Pancreas (tissue), 10 donors: ENCODE results near the gene REM2. TPM values are rescaled to one million over a fixed set of nuclear protein-coding genes. Genes with fewer than 3 reads are reported as not detected.
"Not testable (repeated sequence)": the region's sequence is repeated elsewhere in the genome, so short reads cannot be mapped to it uniquely, and the experiment has no call there.

Source experiments
- ATAC-seq, 4 donors: fragments of 200-7000 bp; cut with Tn5 transposase; one replicate each; pipeline versions ENCODE4 v1.8.0 to v1.9.1; 2020; ENCODE audit warnings: mild to moderate bottlenecking in 4 of 4, moderate library complexity in 4 of 4
- DNase-seq, 6 donors: peaks; one replicate each; pipeline ENCODE4 v3.0.0-alpha.2; 2020
- FAIRE-seq: peaks from 2 replicates; lab custom pipeline; 2012; peaks lifted over from hg19 to GRCh38; lab: Jason Lieb, UNC
- H3K27ac ChIP-seq, 4 donors: fragments of 200-600 bp; sonication (generic); 1 replicate in 3 of 4; 2 replicates in 1 of 4; pipeline versions ENCODE4 v1.5.0 to v1.8.0; 2020
- H3K27me3 ChIP-seq, 4 donors: fragments of 200-600 bp; one replicate each; pipeline ENCODE4 v1.8.0; 2021
- H3K36me3 ChIP-seq, 3 donors: fragments of 200-600 bp; sonication (generic) in 1 of 3; one replicate each; pipeline versions ENCODE4 v1.5.0 to v1.8.0; 2020 to 2021
- H3K4me1 ChIP-seq, 3 donors: fragments of 200-600 bp; one replicate each; pipeline ENCODE4 v1.8.0; 2021
- H3K4me3 ChIP-seq, 4 donors: fragments of 200-600 bp; sonication (generic) in 2 of 4; one replicate each; pipeline versions ENCODE4 v1.5.0 to v1.8.0; 2020 to 2021
- H3K9me3 ChIP-seq, 4 donors: fragments of 200-600 bp; one replicate each; pipeline ENCODE4 v1.8.0; 2021
- CTCF ChIP-seq, 4 donors: fragments of 200-600 bp; sonication (generic) in 3 of 4; IDR thresholded peaks; one replicate each; pipeline versions ENCODE4 v1.5.0 to v1.8.0; 2021; ENCODE audit warnings: antibody characterized with exemption in 4 of 4
- WGBS, 2 donors: extraction: QIAGEN DNeasy Blood & Tissue Kit; methylation state at CpG; one replicate each; pipeline ENCODE4 v1.1.7; 2013; 5-methylcytosine and 5-hydroxymethylcytosine counted together
- intact Hi-C, 3 donors: fragments of 100-400 bp; cut with DNase I; formaldehyde crosslinking; loops; one replicate each; pipeline versions ENCODE4 v1.11.1 to v1.14.2; 2022
- polyA plus RNA-seq, 2 donors: library from polyadenylated mRNA; stranded (reverse); fragments of 200-250 nt; gene quantifications; one replicate each; pipeline ENCODE4 v1.2.3, GENCODE V29; 2013
- total RNA-seq, 6 donors: library from RNA; stranded (reverse); fragmentation: NEBNext Ultra II Directional in 4 of 6; extraction: Animal tissue kit (Norgen Biotek cat#: 25700) in 4 of 6; gene quantifications; one replicate each; pipeline versions ENCODE4 v1.2.1 to v1.2.4, GENCODE V29; 2021 to 2023
- donor health status: healthy with polysubstance abuse.
- donor health status: DM: no; HTN: no; CAD: no; lungs with moderate emphysema.
- donor health status: DM: no; HTN: no; CAD: no.
- donor health status: control.
- donor health status: control.
- donor health status: Bipolar disorder and iron deficiency.
- donor health status: DM: yes; HTN: yes; CAD: no.
- donor health status: DM: no; HTN: no; CAD: no.
- donor health status: DM: no; HTN: no; CAD: no.
- donor health status: DM: yes; HTN: yes; CAD: no.

The REM2 gene
- total and polyA plus RNA-seq, 8 donors, result 0.16 to 2.5 (median 0.38) TPM; not detected in 1

- peaks cover 12 to 14% (median 14%) of the 10 kb centered on the region in 3 donors for H3K4me1 ChIP-seq
- H3K4me3 ChIP-seq, result peak overlapping the region in 3 of 4 donors; percentile 9 to 50 (median 37)
- ATAC-seq, result peak; percentile 74 to 90 (median 86)
- H3K27ac ChIP-seq, result peak overlapping the region; percentile 53 to 85 (median 69)
- intact Hi-C loops, result loop anchor here in 2 of 3 donors (10.0 kb wide), 2 partner anchors 198 to 298 kb away; no protein-coding TSS in a partner anchor
- H3K9me3 ChIP-seq, result no peaks in the 10 kb centered on the region
- FAIRE-seq, result no peak
- WGBS, 2 donors, result 1% methylated on average over 19 to 20 of the region's 20 CpGs
- no peaks in the 10 kb centered on the region for H3K27me3 ChIP-seq
- H3K36me3 ChIP-seq, result no peaks in the 10 kb centered on the region
- TF ChIP-seq CTCF (IDR thresholded peaks at IDR 0.05), result peak; percentile 90 to 96 (median 91)
- peak; percentile 79 to 99 (median 92) for DNase-seq
Observed at GRCh38 chr14:22852940-22853767, 29.9 kb upstream of the REM2 start.

DNA sequence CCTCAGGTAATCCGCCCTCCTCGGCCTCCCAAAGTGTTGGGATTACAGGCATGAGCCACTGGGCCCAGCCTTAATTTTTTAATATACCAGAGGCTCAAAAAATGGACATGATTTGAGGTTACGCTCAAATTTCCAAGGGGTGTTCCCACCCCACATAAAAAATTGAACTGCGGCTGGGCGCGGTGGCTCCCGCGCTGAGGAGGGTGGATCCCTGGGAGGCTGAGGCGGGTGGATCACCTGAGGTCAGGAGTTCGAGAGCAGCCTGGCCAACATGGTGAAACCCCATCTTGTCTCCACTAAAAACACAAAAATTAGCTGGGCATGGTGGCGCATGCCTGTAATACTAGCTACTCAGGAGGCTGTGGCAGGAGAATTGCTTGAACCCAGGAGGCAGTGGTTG, 28.7 kb upstream of the REM2 start:
- not testable (repeated sequence) for FAIRE-seq, ATAC-seq, H3K27ac ChIP-seq, H3K36me3 ChIP-seq, H3K9me3 ChIP-seq, H3K4me3 ChIP-seq, H3K27me3 ChIP-seq, DNase-seq
- intact Hi-C loops, result loop anchor here in 2 of 3 donors (10.0 kb wide), 2 partner anchors 199 to 299 kb away; no protein-coding TSS in a partner anchor
- peaks cover 12 to 14% (median 14%) of the 10 kb centered on the region in 3 donors for H3K4me1 ChIP-seq
- 94 to 96% methylated on average over 11 of the region's 11 CpGs for WGBS, 2 donors

DNA sequence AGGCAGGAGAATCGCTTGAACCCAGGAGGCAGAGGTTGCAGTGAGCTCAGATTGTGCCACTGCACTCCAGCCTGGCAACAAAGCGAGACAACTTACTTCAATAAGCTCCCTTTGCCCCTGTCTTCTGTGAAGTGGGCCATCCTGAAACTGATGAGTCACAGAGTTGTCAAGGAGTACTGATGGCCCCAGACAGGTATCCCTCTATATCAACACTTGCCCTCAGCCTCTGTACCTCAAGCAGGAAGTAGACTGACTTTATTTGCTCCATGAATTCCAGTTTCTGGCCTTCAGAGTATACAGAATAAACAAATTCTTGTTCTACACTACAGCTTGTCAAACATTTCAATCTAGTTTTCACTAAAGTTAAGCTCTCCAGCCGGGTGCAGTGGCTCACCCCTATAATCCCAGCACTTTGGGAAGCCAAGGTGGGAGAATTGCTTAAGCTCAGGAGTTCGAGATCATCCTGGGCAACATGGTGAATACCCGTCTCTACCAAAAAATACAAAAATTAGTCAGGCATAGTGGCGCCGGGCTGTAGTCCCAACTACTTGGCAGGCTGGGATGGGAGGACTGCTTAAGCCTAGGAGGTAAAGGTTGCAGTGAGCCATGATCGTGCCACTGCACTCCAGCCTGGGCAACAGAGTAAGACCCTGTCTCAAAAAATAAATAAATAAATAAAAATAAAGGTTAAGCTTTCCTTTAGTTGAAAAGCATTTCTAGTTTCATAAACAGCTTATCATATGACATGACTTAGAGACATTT, 27.9 kb upstream of the REM2 start:
- no peaks in the 10 kb centered on the region for H3K9me3 ChIP-seq
- H3K4me1 ChIP-seq, result peaks cover 12 to 14% (median 14%) of the 10 kb centered on the region in 3 donors
- H3K4me3 ChIP-seq, result no peak overlapping the region
- DNase-seq, result no peak
- no peak overlapping the region for H3K27ac ChIP-seq
- intact Hi-C loops, result loop anchor here in 2 of 3 donors (5.0 to 10.0 kb wide), 3 partner anchors 33 to 300 kb away; no protein-coding TSS in a partner anchor
- H3K36me3 ChIP-seq, result no peaks in the 10 kb centered on the region
- no peak for TF ChIP-seq CTCF (IDR thresholded peaks at IDR 0.05)
- no peak for FAIRE-seq
- no peaks in the 10 kb centered on the region for H3K27me3 ChIP-seq
- WGBS, 2 donors, result 80 to 90% methylated on average over 8 of the region's 8 CpGs
- ATAC-seq, result no peak

DNA sequence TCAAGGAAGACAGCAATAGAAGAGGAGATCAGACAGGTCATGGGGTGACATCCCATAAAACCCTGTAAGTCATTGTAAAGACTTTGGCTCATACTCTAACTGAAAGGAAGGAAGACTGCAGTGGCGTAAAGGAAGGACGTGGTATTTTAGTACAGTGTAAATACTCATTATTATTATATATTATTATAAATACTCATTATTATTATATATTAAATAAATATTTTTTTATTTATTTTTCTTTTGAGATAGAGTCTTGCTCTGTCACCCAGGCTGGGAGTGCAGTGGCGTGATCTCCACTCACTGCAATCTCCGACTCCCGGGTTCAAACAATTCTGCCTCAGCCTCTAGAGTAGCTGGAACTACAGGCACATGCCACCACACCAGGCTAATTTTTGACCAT, 26.6 kb upstream of the REM2 start:
- no peak for ATAC-seq
- intact Hi-C loops, result loop anchor here in 2 of 3 donors (5.0 to 10.0 kb wide), 3 partner anchors 34 to 302 kb away; no protein-coding TSS in a partner anchor
- 92 to 93% methylated on average over 5 of the region's 5 CpGs for WGBS, 2 donors
- TF ChIP-seq CTCF (IDR thresholded peaks at IDR 0.05), result no peak
- peaks cover 3 to 9% (median 4%) of the 10 kb centered on the region in 3 donors for H3K4me1 ChIP-seq
- H3K36me3 ChIP-seq, result no peaks in the 10 kb centered on the region
- no peak overlapping the region for H3K27ac ChIP-seq
- FAIRE-seq, result no peak
- H3K4me3 ChIP-seq, result no peak overlapping the region
- H3K9me3 ChIP-seq, result no peaks in the 10 kb centered on the region
- no peak for DNase-seq
- H3K27me3 ChIP-seq, result no peaks in the 10 kb centered on the region

DNA sequence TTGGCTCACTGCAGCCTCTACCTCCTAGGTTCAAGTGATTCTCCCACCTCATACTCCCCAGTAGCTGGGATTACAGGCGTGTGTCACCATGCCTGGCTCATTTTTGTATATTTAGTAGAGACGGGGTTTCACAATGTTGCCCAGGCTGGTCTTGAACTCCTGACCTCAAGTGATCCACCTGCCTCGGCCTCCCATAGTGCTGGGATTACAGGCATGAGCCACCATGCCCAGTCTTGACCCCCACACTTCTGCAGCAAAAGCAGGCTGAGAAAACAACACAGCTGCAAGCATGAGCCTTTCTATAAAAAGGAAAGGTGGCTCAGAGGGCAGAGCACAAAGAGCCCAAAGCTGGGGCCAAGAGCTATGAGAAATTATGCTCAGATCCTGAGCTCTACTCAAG, 22.6 kb upstream of the REM2 start:
- DNase-seq, ATAC-seq, H3K27ac ChIP-seq, FAIRE-seq, H3K36me3 ChIP-seq, H3K4me1 ChIP-seq, intact Hi-C loops, H3K4me3 ChIP-seq, H3K27me3 ChIP-seq, H3K9me3 ChIP-seq: not testable (repeated sequence)
- WGBS, 2 donors, result 57 to 82% methylated on average over 3 of the region's 3 CpGs
